OCI-LY7 (cell line): ENCODE data around the gene ABHD17A. TPM values are rescaled to one million over a fixed set of nuclear protein-coding genes. Genes with fewer than 3 reads are reported as not detected.
"Not testable (repeated sequence)": the region's sequence is repeated elsewhere in the genome, so short reads cannot be mapped to it uniquely, and the experiment has no call there.

ENCODE experiments used
- BruUV-seq: library from RNA; stranded (reverse); fragments of 400-500 nt; replicated peaks from 2 replicates; lab custom pipeline; 2021; lab: Mats Ljungman, UMichigan
- CTCF ChIA-PET: fragments of 300-600 bp; sonication (Branson Sonifier 250); formaldehyde crosslinking; loops from one replicate; lab custom pipeline; 2022; ENCODE audit warnings: antibody characterized with exemption; ENCODE audit not compliant: unreplicated experiment; lab: Charles Lee
- POLR2A ChIA-PET: fragments of 300-600 bp; sonication (Branson Sonifier 250); formaldehyde crosslinking; loops from one replicate; lab custom pipeline; 2022; ENCODE audit warnings: antibody characterized with exemption; lab: Charles Lee
- DNase-seq: peaks from one replicate; pipeline ENCODE4 v3.0.0-alpha.2; 2015; ENCODE audit warnings: low spot score
- H2AFZ ChIP-seq: fragments of 200-600 bp; sonication (generic), shearing (Covaris generic); 2 replicates; pipeline ENCODE4 v1.6.1; 2014; ENCODE audit warnings: mild to moderate bottlenecking, antibody characterized with exemption, low read length, moderate library complexity
- H3K27ac ChIP-seq: fragments of 200-600 bp; sonication (generic); 2 replicates; pipeline ENCODE4 v1.5.1; 2014; ENCODE audit warnings: mixed run types, low read depth, mild to moderate bottlenecking, moderate library complexity, low read length, inconsistent platforms; ENCODE audit not compliant: poor library complexity, severe bottlenecking
- H3K36me3 ChIP-seq: fragments of 200-600 bp; sonication (generic); 2 replicates; pipeline ENCODE4 v1.6.1; 2014; ENCODE audit warnings: mild to moderate bottlenecking, antibody characterized with exemption, low read length, moderate library complexity, mixed read lengths; ENCODE audit not compliant: insufficient read depth
- H3K4me1 ChIP-seq: fragments of 200-600 bp; sonication (generic); 2 replicates; pipeline ENCODE4 v1.5.1; 2014; ENCODE audit warnings: mild to moderate bottlenecking, low read length; ENCODE audit not compliant: insufficient read depth, poor library complexity, severe bottlenecking
- H3K4me2 ChIP-seq: fragments of 200-600 bp; sonication (generic); 2 replicates; pipeline ENCODE4 v1.6.1; 2014; ENCODE audit warnings: mild to moderate bottlenecking, low read length
- H3K4me3 ChIP-seq: fragments of 200-600 bp; sonication (generic); 2 replicates; pipeline ENCODE4 v1.5.1; 2014; ENCODE audit warnings: mild to moderate bottlenecking, low read depth, low read length; ENCODE audit not compliant: poor library complexity, severe bottlenecking
- H3K79me2 ChIP-seq: fragments of 200-600 bp; sonication (generic); 2 replicates; pipeline ENCODE4 v1.6.1; 2016; ENCODE audit warnings: low read depth, mild to moderate bottlenecking, low read length, moderate library complexity, mixed read lengths; ENCODE audit not compliant: insufficient read depth
- H3K9me2 ChIP-seq: fragments of 200-600 bp; sonication (generic); 2 replicates; pipeline ENCODE4 v1.6.1; 2016; ENCODE audit warnings: mild to moderate bottlenecking, low read length, mixed read lengths; ENCODE audit not compliant: insufficient read depth
- H3K9me3 ChIP-seq: fragments of 200-600 bp; sonication (generic); 2 replicates; pipeline ENCODE4 v1.6.1; 2014; ENCODE audit warnings: mild to moderate bottlenecking, mixed run types, low read length, mixed read lengths
- H4K20me1 ChIP-seq: fragments of 200-600 bp; sonication (generic); 2 replicates; pipeline ENCODE4 v1.6.1; 2014; ENCODE audit warnings: mild to moderate bottlenecking, antibody characterized with exemption, low read length, moderate library complexity, mixed read lengths; ENCODE audit not compliant: insufficient read depth
- EZH2phosphoT487 ChIP-seq: fragments of 200-600 bp; sonication (generic); IDR thresholded peaks from 2 replicates; pipeline ENCODE4 v1.6.1; 2018; ENCODE audit warnings: low read depth, borderline replicate concordance, mild to moderate bottlenecking, mixed run types, antibody characterized with exemption, low read length, moderate library complexity, mixed read lengths
- intact Hi-C: fragments of 100-400 bp; cut with micrococcal nuclease; formaldehyde crosslinking; loops from one replicate; pipeline ENCODE4 v1.10.0; 2022; ENCODE audit not compliant: unreplicated experiment
- total RNA-seq, 2 experiments: library from RNA; depleted of rRNA in 1 of 2; stranded (reverse); fragments of >200 nt in 1 of 2; shearing (Covaris generic) in 1 of 2; gene quantifications; 2 replicates each; pipeline ENCODE4 v1.2.3, GENCODE V29; 2014 to 2022
- TF ChIP-seq, protein P1 (sequence below): fragments of 200-600 bp; sonication (generic); conservative IDR thresholded peaks from 2 replicates; pipeline ENCODE4 v1.5.1; 2014; ENCODE audit warnings: mild to moderate bottlenecking, antibody characterized with exemption, low read length, moderate library complexity, mixed read lengths

The ABHD17A gene
- total RNA-seq, 2 experiments from 2014 or later, result 71.3 to 130 TPM

DNA sequence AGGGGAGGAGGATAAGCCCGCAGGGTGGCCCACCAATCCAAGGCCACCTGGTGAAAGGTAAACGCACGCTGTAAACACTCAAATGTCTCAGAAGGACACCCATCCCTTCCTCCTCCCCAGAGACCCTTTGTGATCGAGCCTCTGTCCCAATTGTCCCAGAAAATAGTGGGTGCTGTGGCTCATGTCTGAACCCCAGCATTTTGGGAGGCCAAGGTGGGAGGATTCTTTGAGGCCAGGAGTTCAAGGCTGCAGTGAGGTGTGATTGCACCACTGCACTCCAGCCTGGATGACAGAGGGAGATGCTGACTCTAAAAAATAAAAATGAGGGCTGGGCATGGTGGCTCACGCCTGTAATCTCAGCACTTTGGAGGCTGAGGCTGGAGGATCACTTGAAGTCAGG, 3.1 kb upstream of the ABHD17A start:
- POLR2A ChIA-PET, result no interaction called here
- Histone ChIP-seq H3K4me2 (no peak overlapping the region), H4K20me1 (0 out of 2 replicates have a peak, but pooled peaks cover 5% of the 10 kb centered on the region), H3K4me3 (no peak overlapping the region), H3K79me2 (peaks cover 16% of the 10 kb centered on the region), H3K9me2 (no peaks in the 10 kb centered on the region), H3K27ac (no peak overlapping the region), H3K9me3 (no peaks in the 10 kb centered on the region), H2AFZ (no peak overlapping the region), H3K36me3 (no peaks in the 10 kb centered on the region), H3K4me1 (peaks cover 20% of the 10 kb centered on the region)
- DNase-seq, result no peak
- BruUV-seq, result no TSS peak
- CTCF ChIA-PET, result no interaction called here
- intact Hi-C loops, result no loop called here
- no peak for TF ChIP-seq EZH2phosphoT487
- TF ChIP-seq, protein P1, sequence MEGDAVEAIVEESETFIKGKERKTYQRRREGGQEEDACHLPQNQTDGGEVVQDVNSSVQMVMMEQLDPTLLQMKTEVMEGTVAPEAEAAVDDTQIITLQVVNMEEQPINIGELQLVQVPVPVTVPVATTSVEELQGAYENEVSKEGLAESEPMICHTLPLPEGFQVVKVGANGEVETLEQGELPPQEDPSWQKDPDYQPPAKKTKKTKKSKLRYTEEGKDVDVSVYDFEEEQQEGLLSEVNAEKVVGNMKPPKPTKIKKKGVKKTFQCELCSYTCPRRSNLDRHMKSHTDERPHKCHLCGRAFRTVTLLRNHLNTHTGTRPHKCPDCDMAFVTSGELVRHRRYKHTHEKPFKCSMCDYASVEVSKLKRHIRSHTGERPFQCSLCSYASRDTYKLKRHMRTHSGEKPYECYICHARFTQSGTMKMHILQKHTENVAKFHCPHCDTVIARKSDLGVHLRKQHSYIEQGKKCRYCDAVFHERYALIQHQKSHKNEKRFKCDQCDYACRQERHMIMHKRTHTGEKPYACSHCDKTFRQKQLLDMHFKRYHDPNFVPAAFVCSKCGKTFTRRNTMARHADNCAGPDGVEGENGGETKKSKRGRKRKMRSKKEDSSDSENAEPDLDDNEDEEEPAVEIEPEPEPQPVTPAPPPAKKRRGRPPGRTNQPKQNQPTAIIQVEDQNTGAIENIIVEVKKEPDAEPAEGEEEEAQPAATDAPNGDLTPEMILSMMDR, result no peak

DNA sequence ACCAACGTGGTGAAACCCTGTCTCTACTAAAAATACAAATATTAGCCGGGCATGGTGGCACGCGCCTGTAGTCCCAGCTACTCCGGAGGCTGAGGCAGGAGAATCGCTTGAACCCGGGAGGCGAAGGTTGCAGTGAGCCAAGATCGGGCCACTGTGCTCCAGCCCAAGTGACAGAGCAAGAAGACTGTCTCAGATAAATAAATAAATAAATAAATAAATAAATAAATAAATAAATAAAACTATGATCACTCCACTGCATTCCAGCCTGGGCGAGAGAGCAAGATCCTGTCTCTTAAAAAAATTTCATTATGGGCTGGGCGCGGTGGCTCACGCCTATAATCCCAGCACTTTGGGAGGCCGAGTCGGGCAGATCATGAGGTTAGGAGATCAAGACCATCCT, 1.1 kb upstream of the ABHD17A start:
- POLR2A ChIA-PET, result interaction anchor here (1.2 kb wide), 1 partner anchor 18 kb away, joined by 3 read pairs; no protein-coding TSS in a partner anchor
- H3K9me2 ChIP-seq, intact Hi-C loops, H3K27ac ChIP-seq, DNase-seq, H3K36me3 ChIP-seq, H3K4me3 ChIP-seq, H4K20me1 ChIP-seq, H2AFZ ChIP-seq, H3K9me3 ChIP-seq, BruUV-seq, H3K4me2 ChIP-seq, CTCF ChIA-PET: not testable (repeated sequence)
- Histone ChIP-seq H3K79me2 (peaks cover 35% of the 10 kb centered on the region), H3K4me1 (peaks cover 37% of the 10 kb centered on the region)

DNA sequence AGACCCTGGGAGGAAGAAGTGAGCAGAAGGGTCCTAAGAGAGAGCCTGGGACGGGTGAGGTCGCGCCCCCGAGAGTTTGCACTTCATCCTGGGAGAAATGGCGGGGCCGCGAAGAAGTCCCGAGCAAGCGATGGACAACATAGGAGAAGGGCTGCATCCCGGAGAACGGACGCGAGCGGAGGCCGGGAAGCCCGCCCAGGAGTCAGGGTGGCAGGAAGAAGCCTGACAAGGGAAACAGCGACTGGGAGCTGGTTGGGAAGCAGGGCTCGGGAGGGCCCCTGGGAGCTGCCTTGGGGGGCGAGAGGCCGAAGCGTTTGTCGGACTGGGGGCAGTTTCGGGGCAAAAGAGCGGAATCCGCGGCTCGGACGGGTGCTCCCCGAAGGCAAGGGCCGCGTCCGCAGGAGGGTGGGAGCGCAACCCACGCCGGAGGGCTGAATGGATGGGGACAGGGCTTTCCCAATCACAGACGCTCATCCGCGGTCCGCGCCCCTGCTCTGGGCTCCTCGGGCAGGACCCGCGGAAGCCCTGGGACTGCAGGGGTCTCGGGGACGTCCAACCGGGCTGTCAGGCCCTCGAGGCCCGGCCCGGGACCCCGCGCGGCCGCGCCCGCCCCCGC, 469 bp downstream of the ABHD17A start:
- CTCF ChIA-PET, result interaction anchor here (0.5 kb wide), 1 partner anchor 16 kb away, joined by 5 read pairs; no protein-coding TSS in a partner anchor
- TF ChIP-seq, protein P1, result no peak
- no peak for TF ChIP-seq EZH2phosphoT487
- Histone ChIP-seq H4K20me1 (0 out of 2 replicates have a peak, but pooled peaks cover 5% of the 10 kb centered on the region), H3K4me3 (peak overlapping the region; percentile 98), H3K9me2 (no peaks in the 10 kb centered on the region), H3K4me1 (peaks cover 37% of the 10 kb centered on the region), H3K27ac (peak overlapping the region; percentile 71), H3K9me3 (no peaks in the 10 kb centered on the region), H3K4me2 (peak overlapping the region; percentile 98), H3K79me2 (peaks cover 35% of the 10 kb centered on the region), H3K36me3 (peaks cover 5% of the 10 kb centered on the region; the same call in 1 of the 2 replicates), H2AFZ (no peak overlapping the region)
- intact Hi-C loops, result no loop called here
- POLR2A ChIA-PET, result interaction anchor here (0.6 to 0.8 kb wide), 2 partner anchors 11 to 1176 kb away, joined by 3 to 4 read pairs; no protein-coding TSS in a partner anchor
- peak; percentile 28 for DNase-seq
- no TSS peak for BruUV-seq
